ENCODE measurements around the gene ZXDC.

DNA sequence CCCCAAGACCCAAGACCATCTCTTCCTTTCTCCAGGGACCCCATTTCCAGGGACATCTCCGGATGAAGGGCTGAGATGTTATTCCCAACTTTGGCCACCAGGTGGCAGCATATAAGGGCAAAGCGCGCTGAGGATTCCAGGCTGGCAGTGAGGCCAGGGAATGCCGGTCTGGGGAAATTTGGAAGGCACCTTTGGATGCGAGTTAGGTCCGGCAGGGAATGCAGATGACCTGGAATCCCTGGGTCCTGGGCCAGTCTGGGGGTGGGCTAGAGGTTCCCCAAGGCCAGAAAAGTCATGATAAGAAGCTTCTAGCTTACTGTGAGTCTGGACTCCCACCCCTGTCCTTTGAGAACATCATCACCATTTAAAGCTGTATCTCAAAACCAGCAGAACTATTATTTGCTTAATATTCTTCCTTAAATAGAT, 46.7 kb upstream of the ZXDC start:
- TF ChIP-seq, protein P1, sequence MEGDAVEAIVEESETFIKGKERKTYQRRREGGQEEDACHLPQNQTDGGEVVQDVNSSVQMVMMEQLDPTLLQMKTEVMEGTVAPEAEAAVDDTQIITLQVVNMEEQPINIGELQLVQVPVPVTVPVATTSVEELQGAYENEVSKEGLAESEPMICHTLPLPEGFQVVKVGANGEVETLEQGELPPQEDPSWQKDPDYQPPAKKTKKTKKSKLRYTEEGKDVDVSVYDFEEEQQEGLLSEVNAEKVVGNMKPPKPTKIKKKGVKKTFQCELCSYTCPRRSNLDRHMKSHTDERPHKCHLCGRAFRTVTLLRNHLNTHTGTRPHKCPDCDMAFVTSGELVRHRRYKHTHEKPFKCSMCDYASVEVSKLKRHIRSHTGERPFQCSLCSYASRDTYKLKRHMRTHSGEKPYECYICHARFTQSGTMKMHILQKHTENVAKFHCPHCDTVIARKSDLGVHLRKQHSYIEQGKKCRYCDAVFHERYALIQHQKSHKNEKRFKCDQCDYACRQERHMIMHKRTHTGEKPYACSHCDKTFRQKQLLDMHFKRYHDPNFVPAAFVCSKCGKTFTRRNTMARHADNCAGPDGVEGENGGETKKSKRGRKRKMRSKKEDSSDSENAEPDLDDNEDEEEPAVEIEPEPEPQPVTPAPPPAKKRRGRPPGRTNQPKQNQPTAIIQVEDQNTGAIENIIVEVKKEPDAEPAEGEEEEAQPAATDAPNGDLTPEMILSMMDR (IDR thresholded peaks at IDR 0.05): peak; percentile 61 to 89 (median 61)
- TF ChIP-seq EP300 (IDR thresholded peaks at IDR 0.05): no peak
- TF ChIP-seq POLR2A (IDR thresholded peaks at IDR 0.05): no peak

Measured in ovary (tissue), 3 donors.